NCI-H2081 (cell line): ENCODE measurements around the gene HTR3E.
"Not testable (repeated sequence)": the region's sequence is repeated elsewhere in the genome, so short reads cannot be mapped to it uniquely, and the experiment has no call there.

Experiments
- DNase-seq, 2 experiments: peaks; one replicate each; lab custom pipeline; 2025; lab: John Stamatoyannopoulos, UW

The HTR3E gene, protein sequence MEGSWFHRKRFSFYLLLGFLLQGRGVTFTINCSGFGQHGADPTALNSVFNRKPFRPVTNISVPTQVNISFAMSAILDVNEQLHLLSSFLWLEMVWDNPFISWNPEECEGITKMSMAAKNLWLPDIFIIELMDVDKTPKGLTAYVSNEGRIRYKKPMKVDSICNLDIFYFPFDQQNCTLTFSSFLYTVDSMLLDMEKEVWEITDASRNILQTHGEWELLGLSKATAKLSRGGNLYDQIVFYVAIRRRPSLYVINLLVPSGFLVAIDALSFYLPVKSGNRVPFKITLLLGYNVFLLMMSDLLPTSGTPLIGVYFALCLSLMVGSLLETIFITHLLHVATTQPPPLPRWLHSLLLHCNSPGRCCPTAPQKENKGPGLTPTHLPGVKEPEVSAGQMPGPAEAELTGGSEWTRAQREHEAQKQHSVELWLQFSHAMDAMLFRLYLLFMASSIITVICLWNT

DNA sequence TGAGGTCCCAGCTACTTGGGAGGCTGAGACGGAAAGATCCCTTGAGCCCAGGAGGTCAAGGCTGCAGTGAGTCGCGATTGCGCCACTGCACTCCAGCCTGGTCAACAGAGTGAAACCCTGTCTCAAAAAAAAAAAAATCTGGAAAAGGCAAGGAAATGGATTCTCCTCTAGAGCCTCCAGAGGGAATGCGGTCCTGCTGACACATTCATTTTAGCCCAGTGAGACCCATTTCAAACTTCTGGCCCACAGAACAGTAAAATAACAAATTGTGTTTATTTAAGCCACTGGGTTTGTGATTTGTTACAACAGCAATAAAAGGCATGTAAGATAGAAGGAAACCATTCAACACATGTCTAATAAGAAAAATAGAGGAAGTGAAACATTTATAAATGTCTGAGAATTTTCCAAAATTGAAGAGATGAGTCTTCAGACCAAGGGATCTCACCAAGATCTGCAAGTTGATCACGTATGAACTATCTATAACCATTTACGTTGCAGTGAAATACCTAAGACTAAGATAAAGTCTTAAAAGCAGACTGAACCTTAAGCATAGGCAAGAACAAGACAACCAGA lies at the start of gene HTR3E:
Gene HTR3E (plus strand): TSS at position 254 of the 573 bp plus-strand sequence. CDS start 466 bp downstream, outside the sequence.
- DNase-seq = no peak

DNA sequence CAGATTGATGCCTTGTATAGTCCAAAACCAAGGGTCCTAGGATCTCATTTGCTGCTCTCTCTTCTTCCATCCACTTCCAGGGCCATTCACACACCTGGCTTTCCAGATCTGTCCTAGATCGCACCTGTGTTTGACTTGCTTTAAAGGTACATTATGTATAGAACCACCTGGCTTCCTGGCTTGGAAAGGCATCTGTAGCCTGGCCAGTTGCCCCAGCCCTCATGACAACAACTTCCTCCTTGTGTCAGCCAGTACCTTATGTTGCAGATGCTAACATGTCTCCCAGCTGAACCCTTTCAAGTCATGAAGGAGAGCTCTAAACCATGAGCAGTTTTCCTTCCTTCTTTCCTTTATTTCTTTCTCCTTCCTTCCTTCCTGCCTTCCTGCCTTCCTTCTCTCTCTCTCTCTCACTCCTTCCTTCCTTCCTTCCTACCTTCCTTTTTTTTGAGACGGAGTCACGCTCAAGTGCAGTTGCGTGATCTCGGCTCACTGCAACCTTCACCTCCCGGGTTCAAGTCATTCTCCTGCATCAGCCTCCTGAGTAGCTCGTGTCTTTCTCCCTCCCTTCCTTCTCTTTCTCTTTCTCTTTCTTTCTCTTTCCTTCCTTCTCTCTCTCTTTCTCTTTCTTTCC lies 46.5 kb upstream of the HTR3E start:
- DNase-seq = peak; percentile 90 to 98

DNA sequence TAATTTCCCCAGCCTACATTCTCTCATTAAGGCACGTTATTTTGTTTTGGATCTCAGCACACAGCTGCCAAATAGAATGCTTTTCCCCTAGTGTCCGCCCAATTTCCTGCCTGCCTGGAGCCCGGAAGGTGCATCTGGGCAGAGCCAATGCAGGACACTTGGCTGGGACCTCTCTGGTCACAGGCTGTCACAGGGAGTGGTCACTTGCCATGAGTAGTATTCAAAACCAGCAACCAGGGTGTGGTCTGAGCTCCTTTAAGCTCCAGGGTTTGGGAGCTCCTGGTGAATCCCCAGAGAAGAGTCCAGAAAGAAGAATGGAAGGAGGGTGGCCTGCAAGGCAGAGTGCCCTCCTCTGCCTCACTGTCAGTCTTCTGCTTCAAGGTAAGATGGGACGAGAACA lies 44.1 kb upstream of the HTR3E start, which contains the start of gene HTR3C:
Gene HTR3C (plus strand): TSS at position 281 of the 400 bp plus-strand sequence. CDS start 34 bp downstream, at position 315.
- DNase-seq = no peak

DNA sequence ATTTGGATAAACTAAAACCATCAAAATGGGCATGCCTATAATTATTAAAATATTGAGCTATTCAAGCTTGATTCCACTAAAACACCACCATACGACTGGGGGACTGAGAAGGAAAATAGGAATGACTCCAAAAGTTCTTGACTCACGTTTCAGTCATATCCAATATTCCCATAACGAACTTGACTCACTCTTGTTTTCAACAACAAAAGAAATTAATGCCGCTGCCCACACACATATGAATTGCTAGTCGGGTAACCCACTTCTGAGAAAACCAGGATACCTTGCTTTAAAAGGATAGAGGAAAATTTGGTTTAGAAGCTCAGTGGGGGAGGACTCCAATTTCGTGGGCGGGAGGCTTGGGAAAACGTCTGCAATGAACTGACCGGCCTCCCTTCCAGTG lies 38.8 kb upstream of the HTR3E start:
- no peak for DNase-seq

DNA sequence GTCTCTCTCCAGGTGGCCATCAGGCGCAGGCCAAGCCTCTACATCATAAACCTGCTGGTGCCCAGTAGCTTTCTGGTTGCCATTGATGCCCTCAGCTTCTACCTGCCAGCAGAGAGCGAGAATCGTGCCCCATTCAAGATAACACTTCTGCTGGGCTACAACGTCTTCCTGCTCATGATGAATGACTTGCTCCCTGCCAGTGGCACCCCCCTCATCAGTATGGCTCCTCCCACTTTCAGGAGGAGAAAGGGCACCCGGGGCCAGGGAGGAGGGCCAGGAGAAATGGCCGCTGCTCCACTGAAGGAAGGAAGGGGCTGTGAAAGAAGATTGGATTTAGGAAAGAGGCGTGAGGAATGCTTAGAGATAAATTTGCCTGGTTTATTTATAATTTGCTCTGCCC lies 37.4 kb upstream of the HTR3E start:
- DNase-seq = no peak

DNA sequence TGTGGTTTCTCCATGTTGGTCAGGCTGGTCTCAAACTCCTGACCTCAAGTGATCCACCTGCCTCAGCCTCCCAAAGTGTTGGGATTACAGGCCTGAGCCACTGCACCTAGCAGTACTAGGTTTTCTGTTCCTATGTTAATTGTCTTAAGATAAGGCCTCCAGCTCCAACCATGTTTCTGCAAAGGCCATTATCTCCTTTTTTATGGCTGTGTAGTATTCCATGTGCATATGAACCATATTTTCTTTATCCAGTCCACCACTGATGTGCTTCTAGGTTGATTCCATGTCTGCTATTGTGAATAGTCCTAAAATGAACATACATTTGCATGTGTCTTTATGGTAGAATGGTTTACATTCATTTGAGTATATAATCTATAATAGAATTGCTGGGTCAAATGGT lies 34.2 kb upstream of the HTR3E start:
- no peak for DNase-seq

DNA sequence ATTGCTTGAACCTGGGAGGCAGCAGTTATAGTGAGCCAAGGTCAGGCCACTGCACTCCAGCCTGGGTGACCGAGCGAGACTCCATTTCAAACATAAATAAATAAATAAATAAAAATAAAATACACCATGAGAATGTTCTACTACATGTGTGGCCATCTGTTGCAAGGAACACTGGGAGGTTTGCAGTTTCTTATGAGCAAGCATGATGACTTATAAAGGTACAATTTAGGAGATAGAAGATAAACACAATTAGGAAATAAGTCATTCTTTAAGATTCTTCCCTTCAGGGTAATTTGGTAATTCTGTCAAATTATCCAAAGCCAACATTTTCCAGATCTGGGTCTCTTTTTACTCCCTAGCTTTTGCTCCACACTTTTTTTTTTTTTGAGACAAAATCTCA lies 30.7 kb upstream of the HTR3E start:
- DNase-seq = no peak

DNA sequence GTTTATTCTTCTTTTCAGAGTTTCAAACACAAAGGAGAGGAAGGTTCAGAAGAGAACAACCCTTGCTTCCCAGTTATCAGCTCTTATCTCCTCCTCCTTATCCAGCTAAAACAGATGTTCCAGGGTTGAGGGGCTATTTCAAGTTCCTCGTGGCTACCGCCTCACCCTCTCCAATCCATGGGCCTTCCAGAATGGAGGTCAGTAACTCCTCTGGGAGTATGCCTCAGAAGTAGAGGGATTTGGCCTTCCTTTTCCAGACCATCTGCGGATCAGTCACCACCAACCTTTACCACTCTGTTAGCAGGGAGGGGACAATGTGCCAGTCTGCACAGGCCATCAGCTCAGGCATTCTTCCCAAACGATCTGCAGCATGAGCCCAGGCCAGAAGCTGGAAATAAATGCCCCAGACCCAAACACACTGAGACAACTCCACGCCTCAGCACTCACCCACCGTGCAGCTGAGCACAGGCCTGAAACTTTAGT lies 29.2 kb upstream of the HTR3E start:
- no peak for DNase-seq

DNA sequence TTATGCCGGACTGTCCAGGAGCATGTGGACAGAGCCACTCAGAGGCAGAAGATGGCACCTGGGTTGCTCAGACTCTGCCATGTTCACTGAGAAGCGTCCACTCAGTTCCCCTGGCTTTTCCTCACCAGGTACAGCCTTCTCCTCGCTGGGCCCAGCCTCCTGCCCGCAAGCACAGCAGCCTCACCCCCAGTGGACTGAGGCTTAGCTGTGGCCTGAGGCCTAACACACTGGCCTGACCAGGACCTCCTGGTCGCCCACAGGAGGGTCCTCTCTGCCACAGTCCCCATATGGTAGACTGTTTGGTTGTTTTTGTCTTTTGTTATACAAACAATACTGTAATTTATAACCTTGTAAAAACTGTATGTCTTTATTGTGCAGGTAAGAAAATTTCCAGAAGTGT lies 28.5 kb upstream of the HTR3E start:
- no peak for DNase-seq

DNA sequence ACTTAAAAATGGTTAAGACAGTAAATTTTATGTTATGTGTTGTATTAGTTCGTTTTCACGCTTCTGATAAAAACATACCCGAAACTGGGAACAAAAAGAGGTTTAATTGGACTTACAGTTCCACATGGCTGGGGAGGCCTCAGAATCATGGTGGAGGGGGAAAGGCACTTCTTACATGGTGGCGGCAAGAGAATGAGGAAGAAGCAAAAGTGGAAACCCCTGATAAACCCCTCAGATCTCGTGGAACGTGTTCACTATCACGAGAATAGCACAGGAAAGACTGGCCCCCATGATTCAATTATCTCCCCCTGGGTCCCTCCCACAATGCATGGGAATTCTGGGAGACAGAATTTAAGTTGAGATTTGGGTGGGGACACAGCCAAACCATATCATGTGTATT lies 25.7 kb upstream of the HTR3E start:
- DNase-seq = not testable (repeated sequence)

DNA sequence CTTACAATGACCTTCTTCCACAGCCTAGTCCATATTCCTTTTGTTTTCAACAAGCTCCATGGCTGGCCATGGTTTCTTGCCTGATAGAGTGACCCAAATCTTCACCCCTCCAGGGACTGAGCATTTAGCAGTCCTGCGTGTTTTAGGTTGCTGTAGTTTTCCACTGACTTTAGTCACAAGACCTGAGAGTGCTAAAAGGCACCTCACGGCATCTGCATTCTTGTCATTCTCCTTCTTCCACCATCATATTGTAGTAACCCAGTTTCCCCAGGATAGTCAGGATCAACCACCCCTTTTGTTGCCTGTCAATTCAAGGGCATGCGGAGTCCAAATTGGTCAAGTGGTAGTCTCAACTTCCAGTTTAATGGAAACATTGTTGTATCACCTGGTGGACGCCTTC lies 23.2 kb upstream of the HTR3E start:
- DNase-seq = no peak

DNA sequence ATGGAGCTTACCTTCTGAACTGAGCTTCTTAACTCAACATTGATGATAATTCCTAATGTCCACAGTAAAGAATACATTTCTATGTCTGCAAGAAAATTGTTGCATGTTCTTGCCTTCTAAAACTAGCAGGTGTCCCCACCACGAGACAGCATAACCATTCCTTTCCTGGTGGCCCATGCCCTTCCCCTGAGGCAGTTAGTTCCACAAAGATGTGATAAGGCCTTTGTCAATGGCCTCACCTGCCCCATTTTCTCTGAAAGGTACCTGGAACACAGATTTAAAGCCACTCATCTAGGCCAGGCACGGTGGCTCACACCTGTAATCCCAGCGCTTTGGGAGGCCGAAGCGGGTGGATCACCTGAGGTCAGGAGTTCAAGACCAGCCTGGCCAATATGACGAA lies 21.0 kb upstream of the HTR3E start:
- no peak for DNase-seq

DNA sequence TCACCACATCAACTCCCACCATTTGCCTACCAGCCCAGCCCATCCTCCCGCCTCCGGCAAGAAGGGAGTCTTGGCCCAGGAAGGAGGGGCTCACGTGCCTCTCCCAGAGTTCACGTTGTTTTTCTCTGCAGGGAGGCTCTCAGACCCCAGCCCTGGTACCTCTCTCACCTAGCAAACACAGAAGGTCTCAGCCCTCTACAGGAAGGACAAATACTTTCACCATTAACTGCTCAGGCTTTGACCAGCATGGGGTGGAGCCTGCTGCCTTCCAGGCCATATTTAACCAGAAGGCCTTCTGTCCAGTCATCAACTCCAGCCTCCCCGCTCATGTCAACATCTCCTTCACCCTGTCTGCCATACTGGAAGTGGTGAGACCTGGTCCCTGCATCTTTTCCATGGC lies 19.0 kb upstream of the HTR3E start:
- no peak for DNase-seq

DNA sequence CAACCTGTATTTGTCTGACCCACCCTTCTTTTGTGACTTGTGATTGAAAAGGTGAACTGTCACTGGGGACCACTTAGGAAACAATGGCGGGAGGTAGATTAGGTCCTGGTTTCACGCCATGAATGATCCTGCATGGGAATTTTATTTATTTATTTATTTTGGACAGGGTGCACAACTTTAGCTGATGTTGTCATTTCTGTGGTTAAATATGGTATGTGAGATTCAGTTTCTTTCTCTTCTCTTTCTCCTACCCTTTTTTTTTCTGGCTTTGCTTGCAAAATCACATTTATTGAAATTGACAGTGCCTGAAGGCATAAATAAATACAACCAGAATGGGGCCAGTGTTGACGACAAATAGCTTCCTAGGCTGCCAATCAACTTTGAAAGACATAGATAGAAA lies 18.0 kb upstream of the HTR3E start:
- no peak for DNase-seq

DNA sequence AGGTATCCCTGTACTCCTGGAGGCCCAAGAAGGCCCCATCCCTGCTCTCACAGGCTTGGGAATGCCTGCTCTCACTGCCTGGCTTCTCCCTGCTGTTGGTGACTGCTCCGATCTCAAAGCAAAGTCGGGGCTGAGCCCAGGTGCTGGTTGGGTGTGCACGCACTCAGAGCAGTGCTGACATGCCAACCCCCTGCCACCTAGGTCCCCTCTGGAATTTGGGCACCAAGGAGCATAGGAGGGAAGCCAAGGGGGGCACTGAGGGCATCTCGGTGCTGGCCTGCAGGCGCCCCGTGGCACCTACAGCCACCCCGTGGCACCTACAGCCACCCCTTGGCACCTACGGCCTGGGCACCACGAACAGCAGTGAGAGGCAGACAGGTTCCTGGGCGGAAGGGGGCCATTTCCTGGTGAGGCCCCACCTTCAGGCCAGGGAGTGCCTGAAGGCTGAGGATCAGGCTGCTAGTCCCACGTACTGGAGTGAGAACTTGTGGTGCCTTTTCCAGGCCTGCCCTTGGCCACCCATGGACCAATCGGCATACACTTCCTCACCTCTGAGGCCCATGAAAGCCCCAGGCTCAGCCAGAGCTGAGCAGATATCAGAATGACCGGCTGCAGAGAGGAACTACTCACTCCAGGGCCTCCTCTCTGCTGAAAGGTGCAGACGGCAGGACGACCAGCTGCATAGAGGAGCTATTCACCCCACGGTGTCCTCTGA lies 15.6 kb upstream of the HTR3E start:
- no peak for DNase-seq

DNA sequence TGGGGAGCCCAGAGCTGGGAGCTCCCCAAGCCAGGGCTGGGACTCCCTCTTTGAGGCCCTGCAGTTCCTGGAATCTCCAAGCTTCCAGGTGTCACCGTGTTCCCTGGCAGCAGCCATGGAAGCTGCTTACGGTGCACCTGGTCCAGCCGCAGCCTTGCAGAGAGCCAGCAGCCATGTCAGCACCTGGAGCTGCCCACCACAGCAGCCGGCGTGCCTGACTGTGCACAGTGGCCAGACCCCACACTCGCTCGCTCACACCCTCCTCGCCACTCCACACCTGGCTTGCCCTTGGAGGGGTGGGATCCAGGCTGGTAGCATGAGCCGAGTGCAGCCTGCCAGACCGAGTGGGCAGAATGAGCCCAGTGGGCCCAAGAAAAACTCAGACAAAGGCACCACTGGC lies 14.8 kb upstream of the HTR3E start:
- DNase-seq = no peak

DNA sequence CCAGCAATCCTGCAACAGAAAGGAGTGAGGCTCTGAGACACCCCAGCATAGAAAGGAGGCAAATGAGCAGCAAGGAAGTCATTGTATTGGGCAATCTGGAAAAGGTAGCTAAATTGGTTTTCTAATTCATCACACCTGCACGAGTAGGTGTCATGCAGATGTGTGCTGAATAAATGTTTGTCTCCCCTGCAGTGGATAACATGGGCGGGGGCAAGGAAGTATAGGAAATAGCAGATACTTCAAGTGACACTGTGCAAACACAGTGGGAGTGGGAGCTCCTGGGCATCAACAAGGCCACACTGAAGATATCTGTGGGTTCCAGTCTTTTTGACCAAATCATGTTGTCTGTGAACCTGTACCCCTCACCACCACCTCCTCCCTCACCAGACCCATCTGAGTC lies 14.4 kb upstream of the HTR3E start:
- DNase-seq = peak in 1 of 2 experiments; percentile 19

DNA sequence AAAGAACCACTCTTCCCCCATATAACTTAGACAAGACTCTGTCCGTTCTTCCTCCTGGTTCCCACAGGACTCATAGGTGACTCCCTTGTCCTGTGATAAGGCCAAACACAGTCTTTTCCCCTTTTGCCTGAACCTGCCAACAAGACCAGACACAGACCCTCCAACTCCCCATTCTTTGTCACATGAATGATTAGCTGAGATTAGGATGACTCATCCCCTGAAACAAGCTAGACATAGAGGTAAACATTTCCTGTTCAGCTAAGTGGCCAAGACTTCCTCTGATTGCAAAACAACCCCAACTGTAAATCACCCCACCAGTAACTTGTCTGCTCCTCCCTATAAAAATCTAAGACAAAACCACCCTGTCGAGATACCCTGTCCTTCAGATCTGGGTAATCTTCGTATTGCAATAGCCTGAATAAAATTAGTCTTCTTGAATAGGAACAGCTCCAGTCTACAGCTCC lies 11.4 kb upstream of the HTR3E start:
- no peak for DNase-seq

DNA sequence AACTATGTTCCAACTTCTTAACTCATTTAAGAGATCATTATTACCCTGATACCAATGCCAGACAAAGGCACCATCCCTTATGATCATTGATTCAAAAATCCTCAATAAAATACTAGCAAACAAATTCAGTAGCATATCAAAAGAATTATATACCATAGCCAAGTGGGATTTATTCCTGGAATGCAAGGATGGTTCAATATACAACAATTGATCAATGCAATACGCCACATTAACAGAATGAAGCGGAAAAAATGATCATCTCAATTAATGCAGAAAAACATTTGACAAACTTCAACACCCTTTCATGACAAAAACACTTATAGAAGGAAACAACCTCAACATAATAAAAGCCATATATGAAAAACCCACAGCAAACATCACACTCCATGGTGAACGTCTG lies 4.7 kb upstream of the HTR3E start:
- DNase-seq = no peak

DNA sequence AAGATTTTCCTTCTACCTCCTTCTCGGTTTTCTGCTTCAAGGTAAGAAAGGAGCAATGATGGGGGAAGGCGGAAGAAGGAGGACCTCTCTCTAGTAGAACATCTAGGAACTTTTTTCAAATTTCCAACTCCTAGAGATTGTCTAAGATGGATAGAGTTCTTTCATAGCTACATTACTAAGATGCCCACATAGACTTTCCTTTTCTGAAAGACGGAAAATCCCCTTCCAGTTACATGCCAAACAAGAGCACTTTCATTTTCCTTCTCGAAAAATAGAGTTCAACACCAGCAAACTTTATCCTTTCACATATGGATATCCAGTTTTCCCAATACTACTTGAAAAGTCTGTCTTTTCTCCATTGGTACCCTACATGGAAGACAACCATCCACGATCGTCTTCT lies 692 bp downstream of the HTR3E start:
- no peak for DNase-seq

DNA sequence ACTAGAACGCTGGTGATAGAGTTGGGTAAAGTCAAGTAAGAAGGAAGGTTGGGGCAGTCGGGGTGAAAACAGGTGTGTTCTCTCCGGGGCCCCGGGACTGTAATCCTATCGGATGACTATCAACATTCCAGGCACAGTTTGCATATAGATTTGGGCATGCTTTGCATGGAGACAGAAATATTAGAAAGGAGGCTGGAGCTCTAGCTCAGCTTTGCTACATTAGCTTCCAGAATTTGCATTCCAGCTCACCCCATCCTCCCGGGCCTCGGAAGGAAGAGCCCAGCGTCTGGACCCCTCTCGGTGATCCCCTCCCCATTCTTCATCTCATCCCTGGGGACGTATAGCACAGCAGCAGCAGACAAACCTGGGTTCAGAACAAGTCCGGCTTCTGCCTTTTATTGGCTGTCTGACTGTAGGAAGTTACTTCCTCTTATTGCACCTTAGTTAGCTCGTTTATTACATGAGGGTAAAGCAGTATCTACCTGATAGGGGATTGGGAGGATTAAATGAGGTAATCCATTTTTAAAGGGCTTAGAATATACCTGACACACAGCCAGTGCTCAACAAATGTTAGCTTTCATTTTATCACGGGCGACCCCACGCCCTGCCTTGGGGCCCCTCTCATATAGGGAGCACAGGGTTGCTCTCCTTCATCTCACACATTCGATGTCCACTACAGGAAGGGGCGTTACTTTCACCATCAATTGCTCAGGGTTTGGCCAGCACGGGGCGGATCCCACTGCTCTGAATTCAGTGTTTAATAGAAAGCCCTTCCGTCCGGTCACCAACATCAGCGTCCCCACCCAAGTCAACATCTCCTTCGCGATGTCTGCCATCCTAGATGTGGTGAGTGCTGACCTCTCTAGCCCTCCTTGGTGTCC lies 3.2 kb downstream of the HTR3E start:
- DNase-seq = no peak
